COLO668 (cell line): Measurements from ENCODE around the gene CELF5.

Source experiments
- DNase-seq: peaks from one replicate; lab custom pipeline; 2025; ENCODE audit not compliant: unreplicated experiment; lab: John Stamatoyannopoulos, UW

CELF5 gene

DNA sequence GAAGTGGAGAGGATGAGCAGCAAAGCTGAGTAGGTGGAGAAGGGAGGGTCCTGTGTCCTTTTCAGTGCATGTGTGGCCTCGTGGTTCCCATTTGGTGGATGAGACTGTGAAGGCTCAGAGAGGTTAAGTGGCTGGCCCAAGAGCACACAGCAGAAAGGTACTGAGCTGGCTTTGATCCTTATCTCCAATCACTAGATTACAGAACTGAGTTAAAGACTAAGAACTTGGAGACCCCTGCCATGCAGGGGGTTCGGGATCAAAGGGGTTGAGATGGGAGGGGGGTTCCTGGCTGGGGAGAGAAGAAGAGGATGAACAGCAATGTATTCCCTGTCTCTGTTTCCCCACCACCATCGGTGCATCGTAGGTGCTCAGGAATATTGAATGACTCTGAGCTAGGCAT, 11.8 kb downstream of the CELF5 start:
- DNase-seq = no peak

DNA sequence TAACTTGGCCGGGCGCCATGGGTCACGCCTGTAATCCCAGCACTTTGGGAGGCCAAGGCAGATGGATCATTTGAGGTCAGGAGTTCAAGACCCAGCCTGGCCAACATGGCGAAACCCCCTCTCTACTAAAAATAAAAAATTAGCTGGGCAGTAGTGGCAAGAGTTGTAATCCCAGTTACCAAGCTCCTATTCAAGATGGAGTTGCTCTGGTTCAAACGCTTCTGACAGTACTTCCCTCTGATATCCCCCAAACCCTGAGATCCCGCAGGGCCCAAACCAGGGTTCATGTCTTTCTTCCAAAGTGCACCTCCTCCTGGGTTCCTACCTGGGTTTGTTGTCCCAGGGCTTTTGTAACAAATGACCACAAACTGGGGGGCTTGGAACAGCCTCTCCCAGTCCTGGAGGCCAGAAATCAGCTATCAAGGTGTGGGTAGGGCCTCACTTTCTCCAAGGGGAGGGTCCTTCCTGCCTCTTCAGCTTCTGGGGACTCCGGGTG, 13.7 kb downstream of the CELF5 start:
- DNase-seq = no peak

DNA sequence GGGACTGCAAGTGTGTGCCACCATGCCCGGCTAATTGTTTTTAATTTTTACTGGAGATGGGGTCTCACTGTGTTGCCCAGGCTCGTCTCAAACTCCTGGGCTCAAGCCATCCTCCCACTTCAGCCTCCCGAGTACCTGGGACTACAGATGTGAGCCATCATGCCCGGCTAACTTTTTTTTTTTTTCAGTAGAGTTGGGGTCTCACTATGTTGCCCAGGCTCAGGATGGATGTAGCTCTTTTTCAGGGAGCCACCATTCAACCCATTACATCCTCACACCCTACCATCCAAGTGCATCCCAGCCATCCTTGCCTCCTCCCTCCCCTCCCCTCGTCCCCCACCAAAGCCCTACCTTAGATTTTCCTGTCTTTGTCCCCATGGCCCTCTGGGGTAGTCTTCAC, 14.9 kb downstream of the CELF5 start:
- DNase-seq = no peak

DNA sequence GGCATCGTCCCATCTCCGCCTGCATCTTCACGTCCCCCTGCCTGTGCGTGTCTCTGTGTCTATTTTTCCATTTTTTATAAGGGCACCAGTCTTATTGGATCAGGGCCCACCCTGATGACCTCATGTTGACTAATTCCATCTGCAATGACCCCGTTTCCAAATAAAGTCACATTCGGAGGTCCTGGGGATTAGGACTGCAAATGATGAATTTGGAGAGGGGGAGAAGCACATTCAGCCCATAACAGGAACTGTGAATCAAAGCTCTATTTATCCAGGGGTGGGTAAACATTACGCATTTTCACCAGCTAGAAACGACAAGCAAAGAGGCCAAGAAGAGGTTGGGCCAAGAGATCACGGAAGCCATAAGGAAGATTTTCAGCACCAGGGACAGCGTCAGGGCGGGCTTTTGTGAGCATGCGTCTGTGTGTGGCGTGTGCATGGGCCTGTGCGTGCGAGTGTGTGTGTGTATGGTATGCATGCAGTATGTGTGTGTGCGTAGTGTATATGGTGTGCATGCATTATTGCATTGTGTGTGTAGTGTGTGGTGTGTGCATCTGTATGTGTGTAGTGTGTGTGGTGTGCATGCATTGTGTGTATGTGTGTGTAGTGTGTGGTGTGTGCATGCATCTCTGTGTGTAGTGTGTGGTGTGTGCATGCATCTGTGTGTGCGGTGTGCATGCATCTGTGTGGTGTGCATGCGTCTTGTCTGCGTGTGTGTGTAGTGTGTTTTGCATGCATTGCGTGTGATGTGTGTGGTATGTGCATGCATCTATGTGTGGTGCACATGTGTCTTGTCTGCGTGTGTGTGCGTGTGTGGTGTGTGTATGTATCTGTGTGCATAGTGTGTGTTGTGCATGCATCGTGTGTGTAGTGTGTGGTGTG, 19.6 kb downstream of the CELF5 start:
- no peak for DNase-seq

DNA sequence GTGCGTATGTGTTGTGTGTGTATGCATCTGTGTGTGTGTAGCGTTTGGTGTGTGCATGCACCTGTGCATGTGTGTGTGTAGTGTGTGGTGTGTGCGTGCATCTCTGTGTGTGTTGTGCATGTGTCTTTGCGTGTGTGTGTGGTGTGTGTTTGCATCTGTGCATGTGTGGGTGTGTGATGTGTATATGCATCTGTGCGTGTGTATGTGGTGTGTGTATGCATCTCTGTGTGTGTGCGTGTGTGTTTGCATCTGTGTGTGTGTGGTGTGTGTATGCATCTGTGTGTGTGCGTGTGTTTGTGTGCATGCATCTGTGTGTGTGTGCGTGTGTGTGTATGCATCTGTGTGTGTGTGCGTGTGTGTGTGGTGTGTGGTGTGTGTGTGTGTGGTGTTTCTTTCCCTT, 20.6 kb downstream of the CELF5 start:
- DNase-seq = no peak

DNA sequence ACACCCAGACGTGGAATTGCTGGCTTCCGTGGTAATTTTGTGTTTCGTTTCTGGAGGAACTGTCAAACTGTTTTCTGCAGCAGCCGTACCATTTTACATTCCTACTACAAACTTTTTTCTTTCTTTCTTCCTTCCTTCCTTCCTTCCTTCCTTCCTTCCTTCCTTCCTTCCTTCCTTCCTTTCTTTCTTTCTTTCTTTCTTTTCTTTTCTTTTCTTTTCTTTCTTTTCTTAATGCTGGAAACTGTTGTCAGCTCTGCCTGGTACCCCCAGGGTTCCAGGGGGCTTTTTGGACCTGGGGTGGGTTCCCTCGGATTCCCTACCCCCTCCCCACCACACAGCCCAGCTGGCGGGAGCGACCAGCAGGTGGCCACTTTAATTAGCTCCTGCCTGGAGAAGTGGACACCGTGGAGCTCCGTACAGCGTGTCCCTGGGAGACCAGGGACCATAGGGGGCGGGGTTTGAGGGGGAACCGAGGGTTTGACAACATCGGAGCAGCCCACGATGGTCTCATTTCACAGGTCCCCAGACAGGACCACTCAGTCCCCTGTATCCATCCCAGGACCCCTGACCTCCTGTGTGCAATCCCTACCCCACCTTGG, 24.4 kb downstream of the CELF5 start:
- no peak for DNase-seq

DNA sequence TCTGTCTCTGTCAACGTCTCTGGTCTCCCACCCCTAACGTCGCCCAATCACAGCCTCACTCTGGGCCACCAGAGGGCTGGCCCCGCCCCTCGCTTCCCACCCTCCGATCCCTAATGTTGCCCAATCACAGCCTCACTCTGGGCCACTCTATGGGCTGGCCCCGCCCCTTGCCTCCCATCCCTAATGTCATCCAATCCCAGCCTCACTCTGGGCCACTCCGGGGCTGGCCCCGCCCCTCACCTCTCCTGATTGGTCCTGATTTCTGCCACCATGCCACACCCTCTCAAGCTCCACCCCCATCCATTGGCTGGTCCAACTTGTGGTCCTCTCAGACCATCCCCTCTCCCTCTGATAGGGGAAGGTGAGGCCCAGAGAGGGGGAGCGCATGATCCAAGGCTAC, 24.9 kb downstream of the CELF5 start:
- DNase-seq = no peak

DNA sequence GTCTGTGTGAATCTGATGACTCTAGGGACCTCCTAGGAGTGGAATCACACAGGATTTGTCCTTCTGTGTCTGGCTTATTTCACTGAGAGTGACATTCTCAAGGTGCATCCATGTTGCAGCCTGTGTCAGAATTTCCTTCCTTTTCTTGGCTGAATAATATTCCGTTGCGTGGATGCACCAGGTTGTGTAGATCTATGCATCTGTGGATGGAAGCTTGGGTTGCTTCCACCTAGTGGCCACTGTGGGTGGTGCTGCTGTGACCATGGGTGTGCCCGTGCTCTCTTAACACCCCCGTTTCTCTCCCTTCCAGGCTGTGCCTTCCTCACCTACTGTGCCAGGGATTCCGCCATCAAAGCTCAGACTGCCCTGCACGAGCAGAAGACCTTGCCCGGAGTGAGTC, 26.2 kb downstream of the CELF5 start:
- peak; percentile 10 for DNase-seq

DNA sequence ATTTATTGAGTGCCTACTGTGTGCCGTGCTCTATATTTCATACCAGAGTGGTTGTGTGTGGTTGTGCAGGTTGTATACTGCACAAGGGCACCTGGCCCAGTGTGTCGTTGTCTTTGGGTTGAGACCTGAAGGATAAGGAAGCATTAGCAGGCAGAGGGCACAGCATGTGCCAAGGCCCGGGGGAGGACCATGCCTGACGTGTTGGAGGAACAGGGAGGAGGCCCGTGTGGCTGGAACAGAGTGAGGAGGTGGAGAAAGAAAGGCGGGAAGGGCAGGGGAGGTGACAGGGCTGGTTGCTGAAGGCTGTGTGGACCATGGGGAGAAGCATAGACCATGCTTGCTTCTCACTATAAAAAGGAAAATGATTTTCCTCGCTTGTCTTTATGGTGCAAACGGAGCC, 26.8 kb downstream of the CELF5 start:
- no peak for DNase-seq

DNA sequence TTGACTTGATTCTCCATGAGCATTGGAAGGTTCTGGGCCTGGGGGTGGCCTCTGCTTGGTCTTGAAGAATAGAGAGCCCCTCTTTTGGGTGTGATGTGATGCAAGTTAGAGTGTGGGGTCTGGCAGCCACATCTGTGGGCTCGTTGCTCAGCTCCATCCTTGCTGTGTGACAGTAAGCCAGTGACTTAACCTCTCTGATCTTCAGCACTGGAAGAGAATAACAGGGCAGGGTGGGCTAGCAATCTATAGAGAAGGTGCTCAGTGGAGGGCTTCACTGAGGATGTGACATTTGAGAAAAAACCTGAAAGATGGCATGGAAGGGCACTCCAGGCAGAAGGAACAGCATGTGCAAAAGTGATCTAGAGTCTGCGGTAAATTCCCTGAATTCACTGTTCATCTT, 28.2 kb downstream of the CELF5 start:
- no peak for DNase-seq

DNA sequence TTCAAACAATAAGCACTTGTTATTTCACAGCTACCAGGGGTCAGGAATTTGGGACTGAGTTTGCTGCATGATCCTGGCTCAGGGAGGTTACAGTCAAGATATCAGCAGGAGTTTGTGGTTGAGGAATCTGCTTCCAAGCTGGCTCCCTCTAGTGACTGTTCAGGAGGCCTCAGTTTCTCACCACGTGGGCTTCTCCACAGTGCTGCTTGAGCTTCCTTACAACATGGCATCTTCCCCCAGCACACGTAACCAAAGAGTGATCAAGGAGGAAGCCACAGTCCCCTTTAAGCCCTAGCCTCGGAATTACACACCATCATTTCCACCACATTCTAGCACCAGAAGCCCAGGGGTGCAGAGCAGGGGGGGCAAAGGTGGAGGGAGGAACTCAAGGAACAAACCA, 28.8 kb downstream of the CELF5 start:
- no peak for DNase-seq

DNA sequence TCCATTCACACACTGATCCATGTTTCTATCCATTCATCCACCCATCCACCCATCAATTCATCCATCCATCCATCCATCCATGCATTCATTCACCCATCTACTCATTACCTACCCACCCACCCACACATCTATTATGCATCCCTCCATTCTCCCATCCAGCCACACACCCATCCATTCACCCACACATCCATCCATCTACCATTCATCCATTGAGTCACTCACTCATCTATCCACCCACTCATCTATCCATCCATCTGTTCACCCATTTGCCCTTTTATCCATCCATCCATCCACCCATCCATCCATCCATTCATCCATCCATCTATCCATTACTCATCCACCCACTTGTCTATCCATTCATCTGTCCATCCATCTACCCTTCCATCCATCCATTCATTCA, 30.1 kb downstream of the CELF5 start:
- DNase-seq = no peak

DNA sequence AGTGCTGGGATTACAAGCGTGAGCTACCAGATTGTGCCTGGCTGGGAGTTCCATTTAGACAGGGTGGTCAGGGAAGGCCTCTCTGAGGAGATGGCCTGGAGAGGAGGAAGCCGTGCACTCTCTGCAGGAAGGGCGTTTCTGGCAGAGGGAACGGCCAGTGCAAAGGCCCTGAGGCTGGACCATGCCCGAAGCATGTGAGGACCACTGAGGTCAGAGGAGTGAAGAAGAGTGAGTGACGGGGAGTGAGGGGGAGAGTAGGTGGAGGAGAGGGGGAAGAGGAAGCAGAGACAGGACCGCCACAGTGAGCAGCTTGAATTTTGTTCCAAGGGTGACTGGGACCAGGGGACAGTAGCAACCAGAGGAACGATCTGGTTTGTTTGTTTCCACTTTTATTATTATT, 32.6 kb downstream of the CELF5 start:
- no peak for DNase-seq

DNA sequence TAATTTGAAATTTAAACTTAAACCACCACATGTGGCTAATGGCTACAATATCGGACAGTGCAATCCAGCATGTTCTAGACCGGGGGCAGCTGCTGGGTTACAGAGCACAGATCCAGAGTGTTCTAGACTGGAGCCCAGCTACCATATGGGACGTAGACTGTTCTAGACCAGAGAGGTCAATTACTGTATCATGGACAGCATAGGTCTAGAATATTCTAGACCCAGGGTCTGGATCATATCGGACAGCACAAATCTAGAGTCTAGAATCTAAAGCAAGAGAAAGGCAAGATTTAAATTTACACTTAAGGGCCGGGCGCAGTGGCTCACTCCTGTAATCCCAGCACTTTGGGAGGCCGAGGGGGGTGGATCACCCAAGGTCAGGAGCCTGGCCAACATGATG, 37.9 kb downstream of the CELF5 start:
- no peak for DNase-seq

DNA sequence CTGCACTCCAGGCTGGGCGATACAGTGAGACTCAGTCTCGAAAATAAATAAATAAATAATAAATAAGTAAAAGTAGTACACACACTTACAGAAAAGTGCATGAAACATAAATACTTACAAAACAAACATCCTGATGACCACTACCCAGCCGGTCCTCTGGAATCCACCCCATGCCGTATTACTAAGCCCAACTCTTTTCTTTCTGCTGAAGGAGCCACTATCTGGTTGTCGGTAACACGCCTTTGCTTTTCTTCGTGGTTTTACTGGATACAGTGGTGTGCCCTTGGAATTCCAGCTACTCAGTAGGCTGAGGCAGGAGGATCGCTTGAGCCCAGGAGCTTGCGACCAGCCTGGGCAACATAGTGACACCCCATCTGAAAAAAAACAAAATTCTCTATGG, 39.4 kb downstream of the CELF5 start:
- no peak for DNase-seq

DNA sequence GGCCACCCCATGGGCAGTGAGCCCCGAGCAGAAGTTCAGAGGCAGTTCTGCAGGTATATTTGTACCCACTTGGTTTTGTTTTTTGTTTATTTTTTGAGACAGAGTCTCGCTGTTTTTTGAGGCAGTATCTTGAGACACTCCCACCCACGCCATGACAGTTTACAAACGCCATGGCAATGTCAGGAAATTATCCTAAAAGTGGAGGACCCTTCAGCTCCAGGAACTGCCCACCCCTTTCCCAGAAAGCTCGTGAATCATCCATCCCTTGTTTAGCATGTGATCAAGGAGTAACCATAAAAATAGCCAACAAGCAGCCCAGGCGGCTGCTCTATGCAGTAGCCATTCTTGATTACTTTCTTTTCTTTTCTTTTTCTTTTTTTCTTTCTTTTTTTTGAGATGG, 41.0 kb downstream of the CELF5 start:
- no peak for DNase-seq

DNA sequence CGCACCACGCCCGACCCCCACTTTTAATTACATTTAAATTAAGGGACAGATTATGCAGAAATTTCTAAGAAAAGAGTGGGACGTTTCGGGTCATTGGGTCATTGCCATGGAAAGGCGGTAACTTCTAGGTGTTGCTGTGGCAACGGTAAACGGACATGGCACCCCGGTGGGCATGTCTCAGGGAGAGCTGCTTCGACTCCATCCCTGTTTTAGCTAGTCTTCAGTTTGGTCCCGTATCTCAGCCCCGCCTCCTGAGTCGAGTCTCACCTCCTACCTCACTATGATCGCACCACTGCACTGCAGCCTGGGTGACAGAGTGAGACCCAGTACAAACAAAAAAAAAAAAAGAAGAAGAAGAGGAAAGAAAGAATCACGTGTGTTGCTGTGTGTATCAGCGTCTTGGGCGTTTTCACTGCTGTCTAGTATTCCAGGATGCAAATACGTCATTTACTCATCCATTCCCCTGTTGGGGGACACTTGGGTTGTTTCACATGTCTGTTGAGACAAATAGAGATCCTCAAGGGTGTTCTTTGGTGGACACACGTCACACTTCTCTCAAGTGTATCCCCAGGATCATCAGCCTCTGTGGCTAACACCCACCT, 41.7 kb downstream of the CELF5 start:
- no peak for DNase-seq

DNA sequence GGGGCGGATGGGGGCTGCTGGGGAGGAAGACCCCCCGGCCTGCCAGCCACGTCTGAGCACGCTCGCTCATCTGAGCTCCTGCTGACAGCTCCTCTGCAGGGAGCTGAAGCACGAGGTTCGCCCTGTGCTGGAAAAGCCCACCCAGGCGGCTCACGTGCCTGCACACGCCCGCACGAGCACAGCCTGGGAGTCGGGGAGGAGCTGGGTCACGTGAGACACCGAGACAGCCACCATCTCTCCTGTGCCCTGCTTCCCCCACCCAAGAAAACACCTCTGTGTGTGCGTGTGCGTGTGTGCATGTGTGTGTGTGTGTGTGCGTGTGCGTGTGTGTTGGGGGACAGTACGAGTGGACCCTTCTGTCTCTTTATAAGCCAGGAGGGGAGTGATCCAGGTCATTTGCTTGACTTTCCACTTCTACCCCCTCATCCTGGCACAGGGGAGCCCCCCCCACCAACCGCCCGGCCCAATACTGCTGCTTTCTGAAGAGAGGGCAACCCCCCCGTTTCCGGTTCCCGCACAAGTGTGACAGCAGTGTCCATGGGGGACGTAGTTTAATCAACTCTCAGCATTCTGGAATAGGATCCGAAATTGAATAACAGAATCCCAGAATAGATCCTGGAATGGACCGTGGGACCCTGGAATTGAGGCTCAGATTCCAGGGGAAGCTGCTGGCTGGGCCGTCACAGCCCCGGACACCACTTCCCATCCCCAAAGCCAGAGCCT, 42.5 kb downstream of the CELF5 start:
- no peak for DNase-seq

DNA sequence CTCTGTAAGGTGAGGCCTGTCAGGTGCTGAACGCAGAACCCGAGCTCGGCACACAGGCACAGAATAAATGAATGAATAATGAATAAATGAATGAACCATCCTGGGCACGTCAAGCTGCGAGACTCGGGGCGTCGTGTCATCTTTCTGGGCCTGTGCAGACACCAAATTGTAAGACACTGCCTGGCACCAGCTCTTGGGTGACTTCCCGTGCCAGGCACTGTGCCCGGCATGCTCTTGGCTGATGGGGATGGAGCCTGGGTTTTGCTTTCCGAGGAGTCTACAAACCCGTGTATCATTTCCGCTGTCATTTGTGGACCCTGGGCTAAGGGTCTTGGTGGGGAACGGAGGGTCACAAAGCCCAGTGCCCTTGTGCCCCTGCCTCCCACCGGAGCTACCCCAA, 43.9 kb downstream of the CELF5 start:
- no peak for DNase-seq

DNA sequence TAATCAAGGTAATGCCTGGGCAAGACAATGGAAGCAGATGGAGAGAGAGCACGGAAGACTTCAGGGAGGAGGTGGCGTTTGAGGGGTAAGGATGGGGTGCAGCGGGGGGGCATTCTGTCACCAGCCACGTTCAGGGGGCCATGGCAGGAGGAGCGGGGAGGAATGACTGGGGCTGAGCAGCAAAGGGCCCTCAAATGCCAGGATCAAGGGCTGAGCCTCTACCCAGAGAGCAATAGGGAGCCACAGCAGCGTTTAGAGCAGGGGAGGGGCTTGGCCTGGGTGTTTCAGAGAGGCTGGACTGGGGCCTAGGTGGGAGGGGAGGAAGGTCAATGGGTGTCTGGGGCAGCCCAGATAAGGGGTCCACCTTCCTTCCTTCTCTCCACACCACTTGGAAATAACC, 44.3 kb downstream of the CELF5 start:
- DNase-seq = no peak

DNA sequence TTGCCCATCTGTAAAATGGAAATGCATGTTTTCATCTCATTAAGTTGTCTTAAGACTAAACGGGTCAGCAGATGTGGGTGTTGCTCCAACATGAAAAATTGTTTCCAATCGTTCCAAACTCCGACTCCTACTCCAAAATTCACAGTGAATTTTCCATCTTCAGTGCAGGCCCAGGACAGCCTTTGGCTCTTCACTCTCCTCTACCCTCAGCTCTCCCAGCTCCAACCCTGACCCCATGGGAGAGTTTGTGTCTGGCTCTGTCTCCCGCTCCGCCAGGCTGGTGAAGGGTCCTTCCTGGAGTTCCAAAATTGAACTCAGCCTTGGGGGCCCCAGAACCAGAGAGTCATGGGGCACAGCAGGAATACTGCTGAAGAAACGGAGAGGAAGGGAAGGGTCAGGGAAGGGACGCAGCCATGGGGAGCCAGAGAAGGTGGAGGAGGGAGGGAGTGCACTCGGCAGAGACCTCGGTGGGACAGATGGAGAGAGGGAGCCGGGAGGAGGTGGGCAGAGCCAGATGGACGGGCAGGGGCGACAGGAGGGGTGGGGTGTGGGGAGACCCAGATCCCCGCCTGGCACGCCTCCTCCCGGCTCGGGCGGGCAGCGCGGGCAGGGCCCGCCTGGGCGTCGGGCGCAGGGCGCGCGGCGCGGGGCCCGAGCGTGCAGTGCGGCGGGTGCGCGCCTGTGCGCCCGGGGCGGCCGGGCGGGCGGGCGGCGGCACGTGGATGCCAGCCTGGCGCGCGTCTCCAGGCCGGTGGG, 45.6 kb downstream of the CELF5 start:
- DNase-seq = no peak
